Esophagus squamous epithelium (tissue), 5 donors: Measurements from ENCODE around the gene INPP5D. TPM values are rescaled to one million over a fixed set of nuclear protein-coding genes. Genes with fewer than 3 reads are reported as not detected.
A peak's percentile ranks its signal among the peaks of the same experiment; 100 is the strongest.

Source experiments
- DNase-seq: peaks from one replicate; lab custom pipeline; 2025; lab: John Stamatoyannopoulos, UW
- H3K27ac ChIP-seq, 4 donors: fragments of 200-600 bp; sonication (generic); one replicate each; pipeline ENCODE4 v1.5.1; 2016 to 2019; ENCODE audit warnings: mild to moderate bottlenecking in 1 of 4
- H3K27me3 ChIP-seq, 4 donors: fragments of 200-600 bp; sonication (generic); 1 replicate in 3 of 4; 2 replicates in 1 of 4; pipeline versions ENCODE4 v1.5.1 to v1.6.0; 2017 to 2021; ENCODE audit warnings: antibody characterized with exemption in 1 of 4
- H3K36me3 ChIP-seq, 3 donors: fragments of 200-600 bp; sonication (generic); one replicate each; pipeline ENCODE4 v1.5.1; 2016 to 2019
- H3K4me1 ChIP-seq, 3 donors: fragments of 200-600 bp; sonication (generic); one replicate each; pipeline ENCODE4 v1.5.1; 2017 to 2019
- H3K4me3 ChIP-seq, 4 donors: fragments of 200-600 bp; sonication (generic); 1 replicate in 3 of 4; 2 replicates in 1 of 4; pipeline ENCODE4 v1.5.1; 2016 to 2019; ENCODE audit warnings: mild to moderate bottlenecking in 2 of 4, moderate library complexity in 1 of 4
- H3K9me3 ChIP-seq, 3 donors: fragments of 200-600 bp; sonication (generic); one replicate each; pipeline ENCODE4 v1.5.1; 2016 to 2019
- POLR2A ChIP-seq, 4 donors: fragments of 450-650 bp; IDR thresholded peaks; one replicate each; pipeline ENCODE4 v1.6.1; 2017; ENCODE audit warnings: antibody characterized with exemption in 4 of 4, mild to moderate bottlenecking in 4 of 4, moderate library complexity in 3 of 4
- WGBS, 2 donors: methylation state at CpG; one replicate each; pipeline ENCODE4 v1.1.5; 2018; 5-methylcytosine and 5-hydroxymethylcytosine counted together
- intact Hi-C: fragments of 100-400 bp; cut with DNase I; formaldehyde crosslinking; loops from one replicate; pipeline ENCODE4 v1.15.0; 2022
- total RNA-seq, 4 donors: library from RNA; depleted of rRNA; stranded (reverse); fragments of >200 nt; gene quantifications; one replicate each; pipeline ENCODE4 v1.1.0, GENCODE V29; 2016
- TF ChIP-seq, protein P1 (sequence below), 6 experiments: fragments of 450-650 bp in 4 of 6; fragments of 200-600 bp in 2 of 6; sonication (generic) in 2 of 6; IDR thresholded peaks; one replicate each; pipeline ENCODE4 v1.5.1; 2016 to 2019; ENCODE audit warnings: antibody characterized with exemption in 6 of 6, mild to moderate bottlenecking in 4 of 6, moderate library complexity in 4 of 6
- donor health status: DM: yes; HTN: yes; CAD: no.

Gene INPP5D
- total RNA-seq, 4 donors from 2014 or later: 2.2 to 36.0 (median 10.2) TPM

DNA sequence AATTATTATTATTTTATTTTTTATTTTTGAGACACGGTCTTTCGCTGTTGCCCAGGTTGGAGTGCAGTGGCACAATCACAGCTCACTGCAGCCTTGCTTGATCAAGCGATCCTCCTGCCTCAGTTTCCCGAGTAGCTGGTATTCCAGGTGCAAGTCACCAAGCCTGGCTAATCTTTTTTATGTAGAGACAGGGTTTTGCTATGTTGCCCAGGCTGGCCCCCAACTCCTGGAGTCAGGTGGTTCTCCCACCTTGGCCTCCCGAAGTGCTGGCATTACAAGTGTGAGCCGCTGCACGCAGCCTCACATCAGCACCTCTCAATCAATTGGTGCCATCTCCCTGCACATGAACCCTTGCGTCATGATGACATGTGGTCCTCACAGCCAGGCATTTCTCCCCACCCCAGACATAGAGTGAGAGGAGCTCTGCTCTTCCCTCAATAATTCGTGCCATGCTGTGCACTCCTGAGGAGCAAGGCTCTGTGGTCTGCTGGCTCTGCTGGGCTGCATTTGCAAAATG, 5.9 kb downstream of the INPP5D start:
- Histone ChIP-seq H3K36me3 (no peaks in the 10 kb centered on the region), H3K27ac (no peak overlapping the region), H3K4me3 (no peak overlapping the region), H3K9me3 (no peaks in the 10 kb centered on the region), H3K4me1 (peaks cover 15 to 68% (median 18%) of the 10 kb centered on the region in 3 donors), H3K27me3 (no peaks in the 10 kb centered on the region)
- no peak for DNase-seq
- TF ChIP-seq, protein P1, sequence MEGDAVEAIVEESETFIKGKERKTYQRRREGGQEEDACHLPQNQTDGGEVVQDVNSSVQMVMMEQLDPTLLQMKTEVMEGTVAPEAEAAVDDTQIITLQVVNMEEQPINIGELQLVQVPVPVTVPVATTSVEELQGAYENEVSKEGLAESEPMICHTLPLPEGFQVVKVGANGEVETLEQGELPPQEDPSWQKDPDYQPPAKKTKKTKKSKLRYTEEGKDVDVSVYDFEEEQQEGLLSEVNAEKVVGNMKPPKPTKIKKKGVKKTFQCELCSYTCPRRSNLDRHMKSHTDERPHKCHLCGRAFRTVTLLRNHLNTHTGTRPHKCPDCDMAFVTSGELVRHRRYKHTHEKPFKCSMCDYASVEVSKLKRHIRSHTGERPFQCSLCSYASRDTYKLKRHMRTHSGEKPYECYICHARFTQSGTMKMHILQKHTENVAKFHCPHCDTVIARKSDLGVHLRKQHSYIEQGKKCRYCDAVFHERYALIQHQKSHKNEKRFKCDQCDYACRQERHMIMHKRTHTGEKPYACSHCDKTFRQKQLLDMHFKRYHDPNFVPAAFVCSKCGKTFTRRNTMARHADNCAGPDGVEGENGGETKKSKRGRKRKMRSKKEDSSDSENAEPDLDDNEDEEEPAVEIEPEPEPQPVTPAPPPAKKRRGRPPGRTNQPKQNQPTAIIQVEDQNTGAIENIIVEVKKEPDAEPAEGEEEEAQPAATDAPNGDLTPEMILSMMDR (IDR thresholded peaks at IDR 0.05): no peak
- TF ChIP-seq POLR2A (IDR thresholded peaks at IDR 0.05): no peak
- 93 to 98% methylated on average over 5 to 7 of the region's 9 CpGs for WGBS, 2 donors
- intact Hi-C loops: no loop called here

DNA sequence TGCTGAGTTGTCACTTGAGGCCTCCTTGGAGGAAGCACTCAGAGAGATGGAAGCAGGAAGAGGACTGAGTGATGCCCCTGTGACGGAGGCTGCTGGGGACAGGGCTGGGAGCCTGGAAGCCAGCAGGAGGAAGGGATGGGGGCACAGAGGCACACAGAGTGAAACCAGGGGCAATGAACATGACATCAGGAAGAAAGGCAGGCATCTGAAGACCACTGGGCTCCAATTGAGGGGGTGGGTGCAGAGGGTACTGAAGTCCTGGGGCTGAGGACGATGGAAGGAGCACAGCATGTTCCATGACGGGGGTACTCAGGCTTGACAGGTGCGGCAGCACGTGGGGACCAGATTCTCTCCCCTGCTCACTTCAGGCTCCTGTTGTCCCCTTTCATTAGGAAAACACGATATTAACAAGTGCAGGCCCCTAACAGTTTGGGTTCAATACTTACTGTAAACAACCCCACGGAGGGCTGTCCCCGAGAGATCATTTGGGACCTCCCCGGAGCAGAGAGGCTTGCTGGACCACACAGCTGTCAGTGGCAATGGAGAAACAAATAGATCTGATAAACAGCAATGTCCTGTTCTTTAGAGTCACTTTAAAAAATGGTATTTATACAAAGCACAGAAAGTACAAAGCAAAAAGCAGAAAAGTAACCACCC, 8.7 kb downstream of the INPP5D start:
- H3K27ac ChIP-seq: no peak overlapping the region
- no peak for DNase-seq
- no peaks in the 10 kb centered on the region for H3K9me3 ChIP-seq
- peaks cover 7 to 50% (median 8%) of the 10 kb centered on the region in 3 donors for H3K4me1 ChIP-seq
- no peaks in the 10 kb centered on the region for H3K36me3 ChIP-seq
- WGBS, 2 donors: 69% methylated on average over 9 of the region's 9 CpGs
- intact Hi-C loops: no loop called here
- TF ChIP-seq, protein P1 (IDR thresholded peaks at IDR 0.05): no peak
- no peak for TF ChIP-seq POLR2A (IDR thresholded peaks at IDR 0.05)
- no peak overlapping the region for H3K4me3 ChIP-seq
- no peaks in the 10 kb centered on the region for H3K27me3 ChIP-seq

GRCh38 chr2:233072838-233073237, 12.7 kb downstream of the INPP5D start:
- Histone ChIP-seq H3K9me3 (no peaks in the 10 kb centered on the region), H3K36me3 (no peaks in the 10 kb centered on the region), H3K4me1 (peaks cover 9 to 46% (median 16%) of the 10 kb centered on the region in 3 donors), H3K27me3 (no peaks in the 10 kb centered on the region), H3K27ac (no peak overlapping the region), H3K4me3 (no peak overlapping the region)
- no peak for TF ChIP-seq POLR2A (IDR thresholded peaks at IDR 0.05)
- TF ChIP-seq, protein P1 (IDR thresholded peaks at IDR 0.05): no peak
- intact Hi-C loops: no loop called here
- DNase-seq: no peak
- 82 to 89% methylated on average over 3 to 4 of the region's 4 CpGs for whole genome bisulfite sequencing, 2 donors

- no peak overlapping the region for H3K4me3 ChIP-seq
- TF ChIP-seq, protein P1 (IDR thresholded peaks at IDR 0.05): no peak
- TF ChIP-seq POLR2A (IDR thresholded peaks at IDR 0.05): no peak
- H3K36me3 ChIP-seq: no peaks in the 10 kb centered on the region
- H3K9me3 ChIP-seq: no peaks in the 10 kb centered on the region
- no peak for DNase-seq
- WGBS, 2 donors: 50 to 73% methylated on average over 6 to 7 of the region's 7 CpGs
- intact Hi-C loops: no loop called here
- no peaks in the 10 kb centered on the region for H3K27me3 ChIP-seq
- no peak overlapping the region for H3K27ac ChIP-seq
- peaks cover 7 to 42% (median 16%) of the 10 kb centered on the region in 3 donors for H3K4me1 ChIP-seq
Measured at GRCh38 chr2:233074106-233074505, 14.0 kb downstream of the INPP5D start.

DNA sequence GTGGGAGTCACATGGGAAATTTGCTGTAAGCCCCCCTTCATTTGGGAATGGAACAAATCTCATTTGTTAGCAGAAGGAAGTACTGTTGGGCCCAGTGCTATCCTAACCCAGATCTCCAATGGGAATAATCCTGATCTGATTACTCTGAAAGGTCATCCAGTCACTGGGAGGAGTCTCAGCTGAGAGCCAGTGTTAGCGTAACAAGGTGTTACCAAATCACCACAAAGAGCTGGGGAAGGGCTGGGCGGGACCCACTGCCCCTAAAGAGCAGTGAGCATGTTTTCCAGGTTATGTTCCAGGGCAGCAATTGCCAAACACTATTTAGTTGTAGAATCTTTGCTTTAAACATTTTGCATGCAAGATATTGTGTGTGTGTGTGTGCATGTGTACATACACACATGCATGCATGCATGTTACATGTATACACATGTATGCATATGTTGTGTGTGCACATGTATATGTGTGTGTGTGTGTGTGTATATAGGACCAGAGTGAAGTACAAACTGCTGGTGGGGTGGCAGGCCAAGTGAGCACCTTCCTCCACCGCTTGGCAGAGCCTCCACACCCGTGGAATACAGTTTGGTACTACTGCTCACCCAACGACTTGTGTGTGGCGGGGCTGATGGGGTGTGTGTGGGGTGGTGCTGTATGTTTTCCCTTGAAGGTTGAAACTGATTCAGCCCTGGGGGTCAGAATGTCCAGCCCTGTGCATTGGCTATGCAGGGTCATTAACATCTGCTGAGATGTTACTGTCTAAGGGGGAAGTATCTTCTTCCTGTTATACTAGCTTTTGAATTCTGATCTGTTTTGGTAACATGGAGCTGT, 15.2 kb downstream of the INPP5D start:
- peaks cover 7 to 53% (median 16%) of the 10 kb centered on the region in 3 donors for H3K4me1 ChIP-seq
- intact Hi-C loops: no loop called here
- no peak overlapping the region for H3K4me3 ChIP-seq
- TF ChIP-seq, protein P1 (IDR thresholded peaks at IDR 0.05): no peak
- TF ChIP-seq POLR2A (IDR thresholded peaks at IDR 0.05): no peak
- H3K9me3 ChIP-seq: no peaks in the 10 kb centered on the region
- 48 to 51% methylated on average over 5 to 6 of the region's 6 CpGs for WGBS, 2 donors
- no peak for DNase-seq
- no peaks in the 10 kb centered on the region for H3K27me3 ChIP-seq
- peak overlapping the region; percentile 46 to 82 (median 66) for H3K27ac ChIP-seq
- H3K36me3 ChIP-seq: no peaks in the 10 kb centered on the region
